HG02938 (cell line): ENCODE results near the gene TAMALIN.

ENCODE experiments used
- ATAC-seq: cut with Tn5 transposase; IDR thresholded peaks from one replicate; pipeline ENCODE4 v1.9.1; 2021; ENCODE audit warnings: mild to moderate bottlenecking, moderate library complexity; ENCODE audit not compliant: unreplicated experiment

The TAMALIN gene

GRCh38 chr12:52053536-52054209 lies 46.9 kb downstream of the TAMALIN start:
- no peak for ATAC-seq

DNA sequence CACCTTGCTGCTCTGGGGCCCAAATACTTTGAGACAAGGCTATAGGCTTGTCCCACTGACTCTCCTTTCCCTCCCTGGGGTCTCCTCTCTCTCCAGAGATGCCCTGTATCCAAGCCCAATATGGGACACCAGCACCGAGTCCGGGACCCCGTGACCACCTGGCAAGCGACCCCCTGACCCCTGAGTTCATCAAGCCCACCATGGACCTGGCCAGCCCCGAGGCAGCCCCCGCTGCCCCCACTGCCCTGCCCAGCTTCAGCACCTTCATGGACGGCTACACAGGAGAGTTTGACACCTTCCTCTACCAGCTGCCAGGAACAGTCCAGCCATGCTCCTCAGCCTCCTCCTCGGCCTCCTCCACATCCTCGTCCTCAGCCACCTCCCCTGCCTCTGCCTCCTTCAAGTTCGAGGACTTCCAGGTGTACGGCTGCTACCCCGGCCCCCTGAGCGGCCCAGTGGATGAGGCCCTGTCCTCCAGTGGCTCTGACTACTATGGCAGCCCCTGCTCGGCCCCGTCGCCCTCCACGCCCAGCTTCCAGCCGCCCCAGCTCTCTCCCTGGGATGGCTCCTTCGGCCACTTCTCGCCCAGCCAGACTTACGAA lies 47.6 kb downstream of the TAMALIN start:
- no peak for ATAC-seq

DNA sequence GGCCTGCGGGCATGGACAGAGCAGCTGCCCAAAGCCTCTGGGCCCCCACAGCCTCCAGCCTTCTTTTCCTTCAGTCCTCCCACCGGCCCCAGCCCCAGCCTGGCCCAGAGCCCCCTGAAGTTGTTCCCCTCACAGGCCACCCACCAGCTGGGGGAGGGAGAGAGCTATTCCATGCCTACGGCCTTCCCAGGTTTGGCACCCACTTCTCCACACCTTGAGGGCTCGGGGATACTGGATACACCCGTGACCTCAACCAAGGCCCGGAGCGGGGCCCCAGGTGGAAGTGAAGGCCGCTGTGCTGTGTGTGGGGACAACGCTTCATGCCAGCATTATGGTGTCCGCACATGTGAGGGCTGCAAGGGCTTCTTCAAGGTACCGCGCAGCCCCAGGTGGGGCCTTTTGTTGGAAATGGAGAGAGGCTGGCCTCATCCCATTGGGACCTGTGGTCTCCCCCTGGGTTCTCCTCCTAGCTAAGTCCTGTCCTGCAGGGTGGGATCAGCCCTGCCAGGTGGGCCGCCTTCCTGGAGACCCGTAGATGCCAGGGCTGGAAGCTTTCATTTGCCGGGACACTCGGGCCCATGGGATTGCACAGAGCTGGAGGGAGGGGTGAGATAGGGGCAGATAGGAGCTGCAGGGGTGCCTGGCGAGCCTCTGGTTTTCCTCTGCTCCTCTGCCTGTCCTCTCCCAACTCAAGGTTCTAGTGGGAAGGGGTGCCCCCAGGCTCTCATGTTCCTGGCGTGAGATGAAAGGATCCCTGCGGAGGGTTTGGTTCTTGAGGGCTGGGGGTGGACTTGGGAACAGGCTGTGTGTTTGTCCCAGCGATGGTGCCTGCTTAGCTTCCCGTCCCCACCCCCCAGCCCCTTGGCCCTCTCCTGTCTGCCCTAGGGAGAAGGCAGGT lies 48.3 kb downstream of the TAMALIN start:
- no peak for ATAC-seq

DNA sequence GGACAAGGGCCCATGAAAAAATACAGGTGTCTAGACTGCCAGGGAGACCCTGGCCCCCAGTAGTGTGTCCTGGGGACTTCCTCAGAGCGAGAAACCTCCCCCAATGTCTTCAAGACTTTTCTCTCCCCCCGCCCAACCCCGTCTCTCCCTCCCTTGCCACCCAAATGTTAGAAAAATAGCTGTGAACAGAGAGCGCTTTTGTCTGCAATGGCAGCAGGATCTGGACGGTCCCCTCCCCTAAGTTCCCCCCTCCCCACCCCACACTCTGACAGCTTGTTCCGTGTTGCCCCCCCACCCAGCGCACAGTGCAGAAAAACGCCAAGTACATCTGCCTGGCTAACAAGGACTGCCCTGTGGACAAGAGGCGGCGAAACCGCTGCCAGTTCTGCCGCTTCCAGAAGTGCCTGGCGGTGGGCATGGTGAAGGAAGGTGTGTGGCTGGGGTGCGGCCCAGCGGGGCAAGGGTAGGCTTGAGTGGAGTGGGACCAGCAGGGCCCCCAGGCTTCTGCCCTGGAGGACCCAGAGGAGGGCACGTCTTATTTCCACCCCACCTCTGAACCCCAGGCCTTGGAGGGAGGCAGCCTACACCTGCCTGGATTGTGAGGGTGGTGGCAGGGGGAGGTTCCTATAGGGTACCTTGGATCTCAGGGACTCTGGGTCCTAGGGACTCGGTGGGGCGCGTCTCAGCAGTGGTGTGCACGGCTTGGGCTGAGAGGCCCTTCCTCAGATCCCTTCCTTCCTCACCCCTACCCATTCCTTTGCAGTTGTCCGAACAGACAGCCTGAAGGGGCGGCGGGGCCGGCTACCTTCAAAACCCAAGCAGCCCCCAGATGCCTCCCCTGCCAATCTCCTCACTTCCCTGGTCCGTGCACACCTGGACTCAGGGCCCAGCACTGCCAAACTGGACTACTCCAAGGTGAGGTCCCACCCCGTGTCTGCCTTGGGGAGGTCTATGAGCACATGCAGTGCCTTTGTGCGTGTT lies 49.3 kb downstream of the TAMALIN start:
- no peak for ATAC-seq

GRCh38 chr12:52056801-52057637 lies 50.3 kb downstream of the TAMALIN start:
- no peak for ATAC-seq

- no peak for ATAC-seq
Observed at GRCh38 chr12:52057638-52058576, 51.2 kb downstream of the TAMALIN start.

- ATAC-seq, result no peak
Observed at GRCh38 chr12:52058631-52059361, 52.0 kb downstream of the TAMALIN start.

- ATAC-seq, result no peak
Observed at GRCh38 chr12:52059582-52060497, 53.1 kb downstream of the TAMALIN start.

DNA sequence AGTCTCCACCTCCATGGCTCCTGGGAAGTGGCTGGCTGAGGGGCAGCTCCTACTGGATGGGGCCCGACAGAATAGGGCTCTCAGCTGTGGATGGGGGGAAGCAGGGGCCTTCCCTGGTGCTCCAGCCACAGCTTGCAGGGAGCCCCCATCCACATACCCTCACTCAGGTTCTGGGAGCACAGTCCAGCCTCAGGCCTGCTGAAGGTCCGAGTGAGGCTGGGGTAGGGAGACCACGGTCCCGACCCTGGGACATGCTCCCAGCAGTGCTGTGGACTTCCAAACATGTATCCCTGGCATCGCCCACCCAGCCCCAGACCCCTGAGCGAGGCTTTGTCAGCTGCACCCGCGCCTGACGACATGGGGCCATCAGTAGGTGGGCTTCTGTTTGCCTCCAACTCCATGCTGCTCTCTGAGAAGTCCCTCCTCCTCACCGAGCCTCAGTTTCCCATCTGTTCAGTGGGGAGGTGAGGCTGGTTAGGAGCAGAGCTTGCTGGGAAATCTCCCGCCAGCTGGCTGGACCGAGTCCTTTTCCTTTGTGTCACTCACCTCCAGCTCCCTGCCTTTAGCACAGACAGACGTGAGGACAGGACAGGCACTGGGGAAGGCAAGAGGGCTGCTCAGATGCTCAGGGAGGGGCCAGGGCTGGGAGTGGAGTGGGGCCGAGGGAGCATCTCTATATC lies 53.9 kb downstream of the TAMALIN start:
- ATAC-seq, result no peak

GRCh38 chr12:52061470-52062166 lies 54.9 kb downstream of the TAMALIN start:
- no peak for ATAC-seq

DNA sequence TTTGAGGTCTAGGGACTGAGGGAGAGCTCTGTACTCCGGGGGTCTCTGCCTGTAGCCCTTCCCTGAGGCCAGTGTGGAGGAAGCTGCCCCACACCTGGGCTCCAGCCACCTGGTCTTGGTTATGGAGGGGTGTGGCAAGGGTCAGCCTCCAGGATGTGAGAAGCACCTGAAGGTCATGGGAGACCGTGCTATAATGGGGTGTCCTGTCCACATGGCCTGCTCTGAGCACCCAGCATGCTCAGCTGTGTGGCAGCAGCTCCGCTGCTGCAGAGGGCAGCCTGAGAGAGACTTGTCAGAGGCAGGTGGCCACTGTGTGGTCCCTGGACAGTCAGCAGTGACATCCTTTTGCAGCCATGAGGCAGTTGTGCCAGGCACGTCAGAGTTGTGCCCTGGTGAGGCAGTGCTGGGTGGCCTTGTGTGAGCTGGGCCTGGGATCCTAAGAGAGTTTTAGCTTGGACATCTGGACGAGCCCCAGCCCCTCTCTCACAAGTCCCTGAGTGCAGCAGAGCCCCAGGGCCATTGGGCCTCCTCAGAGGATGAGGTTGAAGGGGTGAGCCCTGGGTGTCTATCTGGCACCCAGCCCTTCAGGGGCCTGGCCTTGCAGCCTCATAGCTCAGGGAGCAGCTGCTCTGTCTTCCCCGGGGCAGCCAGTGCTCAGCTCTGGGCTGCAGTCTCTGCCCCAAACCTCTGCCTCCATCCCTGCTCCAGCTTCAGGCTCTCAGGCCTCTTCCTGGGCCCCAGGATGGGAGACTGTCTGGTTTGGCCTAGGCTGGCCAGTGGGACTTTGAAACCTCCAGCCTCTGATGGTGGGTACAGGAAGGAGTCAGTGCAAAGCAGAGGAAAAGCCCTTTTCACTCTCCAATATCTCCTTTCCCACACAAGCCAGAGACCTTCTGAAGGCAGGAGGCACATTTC lies 55.7 kb downstream of the TAMALIN start:
- no peak for ATAC-seq

GRCh38 chr12:52063082-52063924 lies 56.6 kb downstream of the TAMALIN start:
- ATAC-seq, result no peak

- no peak for ATAC-seq
Observed at GRCh38 chr12:52063981-52064649, 57.4 kb downstream of the TAMALIN start.
